Kidney epithelial cell (primary cell): Measurements from ENCODE around the gene PPP3CA. TPM values are rescaled to one million over a fixed set of nuclear protein-coding genes. Genes with fewer than 3 reads are reported as not detected.

Experiments
- DNase-seq: peaks from one replicate; pipeline ENCODE4 v3.0.0-alpha.2; 2010; ENCODE audit warnings: low read depth
- H3K27me3 ChIP-seq: 2 replicates; pipeline ENCODE4 v1.6.0; 2011; ENCODE audit warnings: low read length; ENCODE audit not compliant: control insufficient read depth, insufficient read depth
- H3K36me3 ChIP-seq: 2 replicates; pipeline ENCODE4 v1.5.1; 2011; ENCODE audit warnings: low read length; ENCODE audit not compliant: control insufficient read depth, insufficient read depth
- H3K4me3 ChIP-seq: 2 replicates; pipeline ENCODE4 v1.5.1; 2011; ENCODE audit warnings: low read depth, mild to moderate bottlenecking, control low read depth, low read length
- total RNA-seq: library from RNA; depleted of rRNA; stranded (reverse); fragments of >200 nt; gene quantifications from 2 replicates; pipeline ENCODE4 v1.2.3, GENCODE V29; 2015
- TF ChIP-seq, protein P1 (sequence below): IDR thresholded peaks from 2 replicates; pipeline ENCODE4 v1.5.1; 2011; ENCODE audit warnings: mild to moderate bottlenecking, moderate library complexity, low read length, control low read depth, inconsistent platforms; ENCODE audit not compliant: insufficient read depth, poor library complexity, severe bottlenecking

The PPP3CA gene
- total RNA-seq, 1 donor from 2014 or later, result 26.5 TPM

GRCh38 chr4:101348367-101348827 lies 1.1 kb upstream of the PPP3CA start:
- H3K27me3 ChIP-seq, result no peaks in the 10 kb centered on the region
- H3K36me3 ChIP-seq, result no peaks in the 10 kb centered on the region
- DNase-seq, result no peak
- H3K4me3 ChIP-seq, result peak overlapping the region; percentile 58
- TF ChIP-seq, protein P1, sequence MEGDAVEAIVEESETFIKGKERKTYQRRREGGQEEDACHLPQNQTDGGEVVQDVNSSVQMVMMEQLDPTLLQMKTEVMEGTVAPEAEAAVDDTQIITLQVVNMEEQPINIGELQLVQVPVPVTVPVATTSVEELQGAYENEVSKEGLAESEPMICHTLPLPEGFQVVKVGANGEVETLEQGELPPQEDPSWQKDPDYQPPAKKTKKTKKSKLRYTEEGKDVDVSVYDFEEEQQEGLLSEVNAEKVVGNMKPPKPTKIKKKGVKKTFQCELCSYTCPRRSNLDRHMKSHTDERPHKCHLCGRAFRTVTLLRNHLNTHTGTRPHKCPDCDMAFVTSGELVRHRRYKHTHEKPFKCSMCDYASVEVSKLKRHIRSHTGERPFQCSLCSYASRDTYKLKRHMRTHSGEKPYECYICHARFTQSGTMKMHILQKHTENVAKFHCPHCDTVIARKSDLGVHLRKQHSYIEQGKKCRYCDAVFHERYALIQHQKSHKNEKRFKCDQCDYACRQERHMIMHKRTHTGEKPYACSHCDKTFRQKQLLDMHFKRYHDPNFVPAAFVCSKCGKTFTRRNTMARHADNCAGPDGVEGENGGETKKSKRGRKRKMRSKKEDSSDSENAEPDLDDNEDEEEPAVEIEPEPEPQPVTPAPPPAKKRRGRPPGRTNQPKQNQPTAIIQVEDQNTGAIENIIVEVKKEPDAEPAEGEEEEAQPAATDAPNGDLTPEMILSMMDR, result no peak

GRCh38 chr4:101347557-101348366 lies 436 bp upstream of the PPP3CA start:
- peak; percentile 65 for DNase-seq
- TF ChIP-seq, protein P1, result no peak
- Histone ChIP-seq H3K36me3 (no peaks in the 10 kb centered on the region), H3K4me3 (peak overlapping the region; percentile 81), H3K27me3 (no peaks in the 10 kb centered on the region)

DNA sequence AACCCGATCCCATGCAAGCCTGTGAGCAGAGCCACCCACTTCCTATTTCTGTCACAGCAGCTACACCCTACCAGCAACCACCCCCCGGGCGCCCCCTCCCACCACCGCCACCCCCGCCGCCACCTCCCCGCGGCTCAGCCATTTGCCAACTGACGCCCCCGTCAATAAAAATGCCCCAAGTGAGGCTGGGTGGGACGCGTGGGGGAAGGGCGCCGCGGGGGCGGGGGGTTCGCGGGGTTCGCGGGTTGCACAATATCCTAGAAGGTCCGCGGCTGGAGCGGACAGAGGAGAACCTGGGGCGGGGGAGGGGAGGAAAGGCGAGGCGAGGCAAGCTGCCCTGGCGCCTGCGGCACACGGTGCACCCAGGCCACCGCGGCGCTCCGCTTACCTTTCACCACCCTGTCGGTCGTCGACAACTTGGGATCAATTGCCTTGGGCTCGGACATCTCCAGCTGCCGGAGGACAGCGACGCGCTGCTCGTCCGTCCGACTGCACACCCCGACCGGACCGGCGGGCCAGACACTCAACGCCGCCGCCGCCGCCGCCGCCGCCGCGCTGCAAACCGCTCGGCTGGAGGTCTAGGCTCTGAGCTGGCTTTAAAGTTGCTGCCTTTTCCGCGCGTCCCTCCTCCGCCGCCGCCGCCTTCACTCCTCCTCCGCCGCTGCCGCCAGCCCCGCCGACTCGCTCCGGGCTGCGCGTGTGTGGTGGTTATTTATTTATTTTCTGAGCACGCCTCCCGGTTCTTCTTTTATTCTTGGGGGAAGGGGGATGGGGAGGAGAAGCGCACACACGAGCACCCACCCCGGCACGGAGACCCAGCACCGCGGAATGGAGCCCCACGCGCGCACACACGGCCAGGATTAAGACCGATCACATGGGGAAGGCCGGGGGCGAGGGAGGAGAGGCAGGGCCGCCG lies 717 bp downstream of the PPP3CA start:
- H3K36me3 ChIP-seq, result no peaks in the 10 kb centered on the region
- no peaks in the 10 kb centered on the region for H3K27me3 ChIP-seq
- no peak for DNase-seq
- TF ChIP-seq, protein P1, result no peak
- H3K4me3 ChIP-seq, result peak overlapping the region; percentile 81

DNA sequence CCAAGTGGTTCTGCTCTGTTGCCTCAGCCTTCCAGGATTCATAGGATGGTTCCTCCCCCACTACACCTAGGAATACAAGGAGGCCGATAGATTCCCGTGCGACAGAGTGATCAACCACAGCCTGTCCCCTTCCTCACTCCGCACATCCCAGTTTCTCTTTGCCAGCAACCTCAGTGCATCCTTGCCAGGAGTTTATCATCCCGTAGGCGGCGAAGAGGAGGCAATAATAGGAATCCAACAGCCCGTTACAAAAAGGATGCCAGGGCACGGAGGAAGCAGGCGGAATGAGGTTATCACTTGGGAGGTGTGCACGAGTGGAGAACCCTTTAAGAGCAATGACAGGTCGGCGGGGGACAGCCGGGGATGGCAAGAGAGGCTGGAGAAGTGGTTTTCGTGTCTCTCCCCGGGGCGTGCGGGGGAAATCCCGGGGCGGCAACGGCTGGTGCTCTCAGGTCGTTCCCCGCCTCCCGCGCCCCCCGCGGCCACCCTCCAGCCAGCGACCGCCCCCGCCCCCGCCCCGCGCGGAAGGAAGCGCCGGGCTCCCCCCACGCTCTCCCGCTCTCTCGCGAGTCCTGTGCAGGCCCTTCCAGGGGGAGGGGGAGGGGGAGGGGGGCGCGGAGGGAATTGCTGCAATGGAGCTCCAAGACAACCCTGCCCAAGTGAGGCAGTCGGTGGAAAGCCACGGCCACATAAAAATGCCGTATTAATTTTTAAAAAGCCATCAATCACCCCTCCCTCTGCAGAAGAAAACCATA lies 1.6 kb downstream of the PPP3CA start:
- TF ChIP-seq, protein P1, result no peak
- Histone ChIP-seq H3K27me3 (no peaks in the 10 kb centered on the region), H3K36me3 (no peaks in the 10 kb centered on the region), H3K4me3 (peak overlapping the region; percentile 81)
- no peak for DNase-seq

DNA sequence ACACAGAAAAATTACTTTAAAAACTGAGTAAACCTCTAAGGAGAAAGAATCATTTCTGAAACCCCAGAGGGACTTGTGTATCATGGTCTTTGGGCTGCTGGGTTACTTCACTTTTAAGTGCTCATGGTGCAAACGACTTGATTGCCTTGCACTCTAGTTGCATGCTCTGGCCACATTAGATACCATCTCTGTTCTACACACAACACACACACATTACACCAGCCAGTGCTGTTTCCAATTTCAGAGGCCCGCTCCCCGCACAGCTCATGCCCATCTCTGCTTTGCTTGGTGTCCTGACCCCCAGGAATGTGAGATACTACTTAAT lies 2.1 kb downstream of the PPP3CA start:
- Histone ChIP-seq H3K4me3 (peak overlapping the region; percentile 81), H3K36me3 (no peaks in the 10 kb centered on the region), H3K27me3 (no peaks in the 10 kb centered on the region)
- DNase-seq, result no peak
- TF ChIP-seq, protein P1, result no peak
